DMS79 treated with DMSO at 0.1 percent for 48 hours (cell line): ENCODE data around the gene PLD3.

Experiments
- DNase-seq: peaks from one replicate; lab custom pipeline; 2025; lab: John Stamatoyannopoulos, UW

Gene PLD3

GRCh38 chr19:40348125-40348913 is at the start of gene PLD3, which contains the start of gene C19orf47:
PLD3 (plus strand) TSS chr19:40348695; CDS start chr19:40366484, 17,789 bp downstream.
C19orf47 (minus strand) TSS chr19:40348397; CDS start chr19:40341857, 6,540 bp downstream.
- DNase-seq: peak; percentile 98

DNA sequence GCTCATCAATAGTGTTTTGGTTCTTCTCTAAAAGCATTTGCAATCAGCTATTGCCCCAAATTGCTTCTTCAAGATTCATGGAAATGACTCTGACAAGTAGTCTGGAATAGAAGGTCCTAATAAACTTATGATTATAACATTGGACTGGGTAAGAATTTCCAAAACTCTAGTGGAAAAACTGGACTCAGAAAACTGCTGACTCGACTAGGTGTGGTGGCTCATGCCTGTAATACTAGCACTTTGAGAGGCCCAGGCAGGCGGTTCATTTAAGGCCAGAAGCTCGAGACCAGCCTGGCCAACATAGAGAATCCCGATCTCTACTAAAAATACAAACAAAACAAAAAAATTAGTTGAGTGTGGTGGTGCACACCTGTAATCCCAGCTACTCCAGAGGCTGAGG is 47.8 kb upstream of the PLD3 start:
- DNase-seq: no peak

DNA sequence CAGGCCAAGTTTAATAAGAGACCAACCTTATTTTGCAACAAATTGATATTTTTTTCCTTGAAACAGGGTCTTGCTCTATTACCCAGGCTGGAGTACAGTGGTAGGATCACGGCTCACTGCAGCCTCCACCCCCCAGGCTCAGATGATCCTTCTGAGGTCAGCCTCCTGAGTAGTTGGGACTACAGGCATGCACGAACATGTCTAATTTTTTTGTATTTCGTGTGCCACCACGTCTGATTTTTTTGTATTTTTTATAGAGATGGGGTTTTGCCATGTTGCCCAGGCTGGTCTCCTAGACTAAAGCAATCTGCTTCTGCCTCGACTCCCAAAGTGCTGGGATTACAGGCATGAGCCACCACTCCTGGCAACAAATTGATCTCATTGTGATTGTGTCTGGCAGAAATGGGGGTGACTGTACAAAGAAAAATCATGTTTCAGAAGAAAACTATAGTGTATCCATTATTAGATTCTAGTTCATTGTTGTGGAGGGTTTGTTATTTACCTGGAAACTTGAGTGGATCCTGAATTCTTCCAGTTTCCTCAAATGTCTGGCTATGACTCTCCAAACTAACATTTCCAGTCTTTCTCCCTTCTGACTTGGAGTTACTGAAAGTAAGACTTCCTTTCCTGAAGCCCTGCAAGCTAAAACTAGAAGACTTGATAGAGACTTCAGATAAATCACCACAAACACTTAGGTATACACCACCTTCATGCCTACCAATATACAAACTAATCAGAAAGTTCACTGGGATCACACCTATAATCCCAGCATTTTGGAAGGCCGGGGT is 46.1 kb upstream of the PLD3 start:
- no peak for DNase-seq

DNA sequence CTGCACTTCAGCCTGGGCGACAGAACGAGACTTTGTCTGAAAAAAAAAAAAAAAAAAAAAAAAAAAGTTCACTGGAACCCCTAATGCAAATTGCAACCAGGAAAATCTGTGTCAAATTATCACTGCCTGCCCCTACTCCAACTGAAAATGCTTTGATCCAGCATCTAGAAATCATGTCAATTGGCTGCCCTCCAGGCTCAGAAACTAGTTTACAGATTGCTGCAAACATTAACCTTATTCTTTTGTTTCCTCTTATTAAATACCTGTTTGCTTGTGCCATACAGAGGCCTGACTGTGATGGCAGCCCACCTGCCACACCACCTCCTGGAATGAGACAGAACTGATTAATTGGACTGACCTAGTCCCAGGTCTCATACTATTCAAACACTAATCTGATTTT is 44.7 kb upstream of the PLD3 start:
- no peak for DNase-seq

- no peak for DNase-seq
These were observed 44.2 kb upstream of the PLD3 start for GRCh38 chr19:40304306-40304705.

GRCh38 chr19:40305403-40305802 is 43.1 kb upstream of the PLD3 start:
- DNase-seq: peak; percentile 86

DNA sequence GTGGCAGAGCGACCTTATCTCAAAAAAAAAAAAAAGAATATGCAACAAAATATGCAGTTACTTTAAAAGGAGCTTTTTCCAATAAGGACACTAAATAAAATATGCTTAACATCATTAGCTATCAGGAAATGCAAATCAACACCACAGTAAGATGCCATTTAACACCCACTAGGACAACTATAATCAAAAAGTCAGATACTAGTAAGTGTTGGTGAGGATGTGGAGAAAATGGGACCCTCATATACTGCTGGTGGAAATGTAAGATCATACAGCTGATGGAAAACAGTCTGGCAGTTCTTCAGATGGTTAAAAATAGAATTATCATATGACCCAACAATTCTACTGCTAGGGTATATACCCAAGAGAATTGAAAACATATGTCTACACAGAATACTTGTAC is 38.8 kb upstream of the PLD3 start:
- no peak for DNase-seq

GRCh38 chr19:40312533-40312932 is 36.0 kb upstream of the PLD3 start:
- no peak for DNase-seq

- no peak for DNase-seq
These were observed 35.1 kb upstream of the PLD3 start for GRCh38 chr19:40313229-40313983.

DNA sequence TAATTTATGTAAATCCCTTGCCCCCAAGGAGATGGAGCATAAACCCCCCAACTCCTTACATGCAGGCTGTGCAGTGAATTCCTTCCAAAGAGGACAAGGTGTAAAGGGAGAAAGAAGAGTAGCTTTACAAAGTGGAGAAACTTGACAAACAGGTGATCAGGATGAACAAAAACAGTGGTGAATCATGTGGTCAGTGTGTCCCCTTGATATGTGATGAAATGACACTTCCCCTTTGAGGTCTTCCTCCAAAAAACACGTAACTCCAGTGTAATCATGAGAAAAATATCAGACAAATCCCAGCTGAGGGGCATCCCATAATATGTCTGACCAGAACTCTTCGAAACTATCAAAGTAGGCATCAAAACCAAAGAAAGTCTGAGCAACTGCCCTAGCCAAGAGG is 33.8 kb upstream of the PLD3 start:
- no peak for DNase-seq

DNA sequence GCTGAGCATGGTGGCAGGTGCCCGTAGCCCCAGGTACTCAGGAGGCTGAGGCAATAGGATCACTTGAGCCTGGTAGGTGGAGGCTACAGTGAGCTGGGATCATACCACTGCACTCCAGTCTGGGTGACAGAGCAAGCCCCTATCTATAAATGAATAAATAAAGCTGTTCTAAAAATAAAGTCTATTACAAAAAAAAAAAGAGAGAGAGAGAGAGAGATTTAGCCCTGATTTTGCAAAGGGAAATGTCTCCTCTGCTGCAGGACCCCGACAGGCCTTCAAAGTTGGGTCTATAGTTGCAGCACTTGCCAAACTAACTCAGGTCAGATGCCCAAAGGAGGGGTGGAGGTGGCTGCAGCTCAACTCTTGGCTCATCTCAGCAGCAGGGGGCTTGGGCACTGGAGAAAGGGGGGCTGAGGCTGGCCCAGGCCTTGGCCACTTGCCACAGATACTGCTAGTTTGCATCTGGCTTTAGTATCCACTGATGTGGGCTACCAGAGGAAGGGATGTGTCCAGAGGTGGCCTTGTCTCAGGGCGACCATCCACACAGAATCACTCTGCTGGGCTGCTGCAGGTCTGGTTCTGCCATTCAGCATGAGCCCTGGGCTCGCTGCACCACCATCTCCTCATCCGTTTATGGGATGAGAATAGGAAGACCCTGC is 32.6 kb upstream of the PLD3 start:
- no peak for DNase-seq

- no peak for DNase-seq
These were observed 31.2 kb upstream of the PLD3 start for GRCh38 chr19:40317338-40317737.

DNA sequence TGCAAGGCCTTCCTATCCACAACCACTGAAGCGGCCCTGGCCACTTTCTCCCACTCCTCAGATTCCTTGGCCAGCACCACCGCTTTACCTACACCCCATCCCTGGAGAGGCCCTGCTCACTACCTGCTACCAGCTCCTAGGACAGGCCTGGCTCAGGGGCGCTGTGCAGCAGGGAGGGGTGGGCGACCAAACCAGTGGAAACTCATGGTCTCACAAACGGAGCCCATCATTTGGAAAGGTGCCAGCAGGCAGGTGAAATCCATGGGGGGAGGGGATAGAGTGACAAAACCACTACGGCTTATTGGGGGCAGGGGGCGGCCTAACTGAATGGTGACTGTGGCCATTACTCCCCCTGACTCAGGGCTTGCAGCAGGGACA is 27.9 kb upstream of the PLD3 start:
- DNase-seq: no peak

GRCh38 chr19:40321076-40321475 is 27.4 kb upstream of the PLD3 start:
- DNase-seq: no peak

GRCh38 chr19:40321566-40322270 is 26.8 kb upstream of the PLD3 start:
- no peak for DNase-seq

DNA sequence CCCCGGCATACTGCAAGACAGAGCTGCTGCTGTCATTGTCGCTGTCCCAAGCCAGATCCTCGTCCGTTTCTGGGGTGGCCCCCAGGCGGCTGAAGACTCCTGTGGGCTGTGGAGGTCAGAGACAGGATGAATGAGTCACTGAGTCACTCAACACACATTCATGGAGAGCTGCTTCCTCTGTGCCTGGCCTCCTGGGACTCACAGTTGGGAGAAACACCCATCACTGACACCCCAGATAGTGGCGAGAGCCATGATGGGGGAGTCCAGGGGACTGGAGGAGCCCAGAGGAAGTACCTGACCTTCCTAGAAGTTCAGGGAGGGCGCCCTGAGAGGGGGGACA is 26.3 kb upstream of the PLD3 start:
- no peak for DNase-seq

DNA sequence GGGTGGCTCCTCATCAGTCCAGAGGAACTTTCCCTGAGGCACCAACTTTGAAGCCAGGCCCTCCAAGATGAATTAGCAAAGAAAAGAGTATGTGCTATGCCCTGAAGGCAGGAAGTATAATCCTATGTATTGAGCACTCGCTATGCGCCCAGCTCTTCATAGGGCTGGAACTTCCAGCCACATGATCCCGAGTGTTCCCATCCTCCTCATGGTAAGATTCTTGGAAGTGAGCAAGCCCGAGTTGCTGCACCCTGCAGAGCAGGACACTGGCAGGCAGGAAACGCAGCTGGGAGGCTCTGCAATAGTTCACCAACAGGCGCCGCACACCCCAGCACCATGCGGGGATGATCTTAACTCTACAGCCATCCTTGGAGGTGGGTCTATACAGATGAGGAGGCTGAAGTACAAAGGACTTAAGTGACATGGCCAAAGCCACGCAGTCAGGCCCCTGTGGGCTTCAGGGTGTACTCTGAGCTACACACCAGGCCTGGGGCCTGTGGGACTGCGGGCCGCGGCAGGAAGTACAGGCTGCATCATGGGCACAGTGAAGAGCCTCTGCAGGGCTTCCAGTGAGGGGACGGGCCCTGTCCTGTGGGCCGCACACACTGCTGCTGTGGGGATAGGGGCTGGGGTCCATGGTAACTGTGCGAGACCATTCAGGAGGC is 25.4 kb upstream of the PLD3 start:
- no peak for DNase-seq

GRCh38 chr19:40323705-40324104 is 24.8 kb upstream of the PLD3 start:
- no peak for DNase-seq

DNA sequence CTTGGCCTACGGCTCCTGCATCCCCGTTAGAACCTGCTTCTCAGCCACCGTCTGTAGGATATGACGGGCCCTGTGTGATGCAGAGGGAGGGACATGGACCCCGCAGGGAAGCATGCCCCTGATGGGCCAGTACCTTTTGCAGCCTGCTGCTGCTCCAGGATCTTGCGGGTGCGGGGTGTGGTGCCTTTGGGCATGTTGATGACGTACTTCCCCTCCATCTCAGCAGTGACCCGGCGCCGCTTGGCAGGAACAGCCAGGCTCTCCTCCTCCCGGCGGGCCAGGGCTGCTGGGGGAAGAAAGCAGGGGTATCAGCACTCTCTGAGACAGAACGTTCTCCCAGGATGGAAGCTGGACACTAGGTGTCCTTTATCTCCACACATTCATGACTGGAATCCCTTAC is 22.3 kb upstream of the PLD3 start:
- no peak for DNase-seq

DNA sequence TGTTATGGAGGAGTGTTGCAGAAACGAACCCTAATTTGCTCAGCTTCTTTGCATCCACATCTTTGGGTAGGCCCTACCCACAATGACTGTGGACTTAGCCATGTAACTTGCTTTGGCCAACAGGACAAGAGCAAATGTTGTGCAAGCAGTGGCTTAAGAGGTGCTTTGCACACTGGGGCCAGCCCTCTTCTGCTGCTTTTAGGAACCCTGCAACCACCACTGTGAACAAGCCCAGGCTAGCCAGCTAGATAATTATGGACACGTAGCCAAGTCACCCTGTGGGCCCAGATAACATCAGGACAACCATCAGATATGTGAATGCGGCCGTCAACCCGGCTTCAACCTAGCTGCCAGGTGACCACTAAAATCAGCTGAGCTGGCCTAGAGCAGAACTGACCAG is 17.4 kb upstream of the PLD3 start:
- no peak for DNase-seq

- no peak for DNase-seq
These were observed 15.8 kb upstream of the PLD3 start for GRCh38 chr19:40332669-40333068.
